ENCODE data around the gene DVL1. TPM values are rescaled to one million over a fixed set of nuclear protein-coding genes. Genes with fewer than 3 reads are reported as not detected.

The DVL1 gene
- total and polyA plus RNA-seq, 10 of the 15 experiments (the other 5 are each of a cell fraction or from before 2014, with no cell fraction given), result 0.10 to 31.1 (median 4.6) TPM

DNA sequence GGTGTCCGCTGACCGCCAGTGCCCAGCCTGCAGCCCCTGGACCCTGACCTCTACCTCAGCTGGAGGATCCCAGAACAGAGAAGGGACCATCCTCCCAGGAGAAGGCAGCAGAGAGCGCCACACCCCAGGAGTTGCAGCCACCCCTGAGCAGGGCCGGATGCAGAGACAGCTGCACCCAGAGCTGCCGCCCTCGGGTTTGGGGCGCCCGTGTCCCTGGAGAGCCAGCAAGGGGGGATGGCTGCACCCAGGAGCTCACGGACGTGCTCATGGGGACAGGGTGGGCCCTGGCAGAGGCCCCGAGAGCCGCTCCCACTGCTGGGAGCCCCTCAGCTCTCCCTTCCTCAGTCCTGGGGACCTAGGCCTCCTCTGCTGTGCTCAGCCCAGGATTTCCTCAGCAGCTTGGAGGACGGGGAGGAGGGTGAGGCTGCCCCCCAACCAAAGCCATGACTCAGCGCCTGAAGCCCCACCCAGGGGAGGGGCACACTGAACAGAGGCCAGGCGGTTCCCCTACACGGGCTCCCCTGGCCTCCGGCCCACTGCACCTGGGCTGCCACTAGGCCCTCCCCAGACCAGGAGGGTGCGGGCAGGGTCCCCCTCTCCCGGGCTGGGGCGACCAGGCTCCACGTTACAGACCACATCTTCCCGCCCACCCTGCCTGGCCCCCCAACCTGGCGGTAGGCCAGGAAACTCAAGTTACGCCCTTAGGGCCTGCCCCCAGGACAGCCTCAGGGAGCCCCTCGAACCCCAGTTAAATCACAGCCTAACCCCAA, 43.7 kb downstream of the DVL1 start (continued):
- TF ChIP-seq, protein P1, sequence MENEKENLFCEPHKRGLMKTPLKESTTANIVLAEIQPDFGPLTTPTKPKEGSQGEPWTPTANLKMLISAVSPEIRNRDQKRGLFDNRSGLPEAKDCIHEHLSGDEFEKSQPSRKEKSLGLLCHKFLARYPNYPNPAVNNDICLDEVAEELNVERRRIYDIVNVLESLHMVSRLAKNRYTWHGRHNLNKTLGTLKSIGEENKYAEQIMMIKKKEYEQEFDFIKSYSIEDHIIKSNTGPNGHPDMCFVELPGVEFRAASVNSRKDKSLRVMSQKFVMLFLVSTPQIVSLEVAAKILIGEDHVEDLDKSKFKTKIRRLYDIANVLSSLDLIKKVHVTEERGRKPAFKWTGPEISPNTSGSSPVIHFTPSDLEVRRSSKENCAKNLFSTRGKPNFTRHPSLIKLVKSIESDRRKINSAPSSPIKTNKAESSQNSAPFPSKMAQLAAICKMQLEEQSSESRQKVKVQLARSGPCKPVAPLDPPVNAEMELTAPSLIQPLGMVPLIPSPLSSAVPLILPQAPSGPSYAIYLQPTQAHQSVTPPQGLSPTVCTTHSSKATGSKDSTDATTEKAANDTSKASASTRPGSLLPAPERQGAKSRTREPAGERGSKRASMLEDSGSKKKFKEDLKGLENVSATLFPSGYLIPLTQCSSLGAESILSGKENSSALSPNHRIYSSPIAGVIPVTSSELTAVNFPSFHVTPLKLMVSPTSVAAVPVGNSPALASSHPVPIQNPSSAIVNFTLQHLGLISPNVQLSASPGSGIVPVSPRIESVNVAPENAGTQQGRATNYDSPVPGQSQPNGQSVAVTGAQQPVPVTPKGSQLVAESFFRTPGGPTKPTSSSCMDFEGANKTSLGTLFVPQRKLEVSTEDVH (IDR thresholded peaks at IDR 0.05; ENCODE audit: low read depth, partially characterized antibody), result no peak
- no peak for TF ChIP-seq CBFB (IDR thresholded peaks at IDR 0.05; ENCODE audit: low read depth)
- TF ChIP-seq DPF2 (IDR thresholded peaks at IDR 0.05), result peak; percentile 47
- TF ChIP-seq, protein P2, sequence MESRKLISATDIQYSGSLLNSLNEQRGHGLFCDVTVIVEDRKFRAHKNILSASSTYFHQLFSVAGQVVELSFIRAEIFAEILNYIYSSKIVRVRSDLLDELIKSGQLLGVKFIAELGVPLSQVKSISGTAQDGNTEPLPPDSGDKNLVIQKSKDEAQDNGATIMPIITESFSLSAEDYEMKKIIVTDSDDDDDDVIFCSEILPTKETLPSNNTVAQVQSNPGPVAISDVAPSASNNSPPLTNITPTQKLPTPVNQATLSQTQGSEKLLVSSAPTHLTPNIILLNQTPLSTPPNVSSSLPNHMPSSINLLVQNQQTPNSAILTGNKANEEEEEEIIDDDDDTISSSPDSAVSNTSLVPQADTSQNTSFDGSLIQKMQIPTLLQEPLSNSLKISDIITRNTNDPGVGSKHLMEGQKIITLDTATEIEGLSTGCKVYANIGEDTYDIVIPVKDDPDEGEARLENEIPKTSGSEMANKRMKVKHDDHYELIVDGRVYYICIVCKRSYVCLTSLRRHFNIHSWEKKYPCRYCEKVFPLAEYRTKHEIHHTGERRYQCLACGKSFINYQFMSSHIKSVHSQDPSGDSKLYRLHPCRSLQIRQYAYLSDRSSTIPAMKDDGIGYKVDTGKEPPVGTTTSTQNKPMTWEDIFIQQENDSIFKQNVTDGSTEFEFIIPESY (IDR thresholded peaks at IDR 0.05), result no peak
- no peak for TF ChIP-seq SKIL (IDR thresholded peaks at IDR 0.05; ENCODE audit: low read depth, poor library complexity, severe bottlenecking)
- TF ChIP-seq STAT1 (conservative IDR thresholded peaks at IDR 0.05), result no peak
- TF ChIP-seq ETV6 (conservative IDR thresholded peaks at IDR 0.05 in 1 of 2, IDR thresholded peaks at IDR 0.05 in 1 of 2; ENCODE audit: borderline replicate concordance in 1 of 2, low read depth in 1 of 2), result no peak
- TF ChIP-seq SP1 (IDR thresholded peaks at IDR 0.05; ENCODE audit: low read depth, low read length), result no peak
- peak; percentile 30 for TF ChIP-seq RAD21 (IDR thresholded peaks at IDR 0.05; ENCODE audit: insufficient read depth, low read depth, low read length)
- TF ChIP-seq, protein P3, sequence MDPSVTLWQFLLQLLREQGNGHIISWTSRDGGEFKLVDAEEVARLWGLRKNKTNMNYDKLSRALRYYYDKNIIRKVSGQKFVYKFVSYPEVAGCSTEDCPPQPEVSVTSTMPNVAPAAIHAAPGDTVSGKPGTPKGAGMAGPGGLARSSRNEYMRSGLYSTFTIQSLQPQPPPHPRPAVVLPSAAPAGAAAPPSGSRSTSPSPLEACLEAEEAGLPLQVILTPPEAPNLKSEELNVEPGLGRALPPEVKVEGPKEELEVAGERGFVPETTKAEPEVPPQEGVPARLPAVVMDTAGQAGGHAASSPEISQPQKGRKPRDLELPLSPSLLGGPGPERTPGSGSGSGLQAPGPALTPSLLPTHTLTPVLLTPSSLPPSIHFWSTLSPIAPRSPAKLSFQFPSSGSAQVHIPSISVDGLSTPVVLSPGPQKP (IDR thresholded peaks at IDR 0.05; ENCODE audit: low read depth, low read length), result no peak
- TF ChIP-seq HDAC6 (IDR thresholded peaks at IDR 0.05; ENCODE audit: unreplicated experiment), result no peak
- TF ChIP-seq BRCA1 (IDR thresholded peaks at IDR 0.05; ENCODE audit: low read depth, low read length), result no peak
- TF ChIP-seq CBX5 (IDR thresholded peaks at IDR 0.05; ENCODE audit: low read depth), result no peak
- TF ChIP-seq FOXK2 (IDR thresholded peaks at IDR 0.05), result no peak
- TF ChIP-seq SMAD1 (IDR thresholded peaks at IDR 0.05; ENCODE audit: low read depth, partially characterized antibody), result no peak
- TF ChIP-seq SMC3 (IDR thresholded peaks at IDR 0.05; ENCODE audit: borderline replicate concordance, low read length), result no peak; the same call in 1 of the 2 replicates
- TF ChIP-seq, protein P4, sequence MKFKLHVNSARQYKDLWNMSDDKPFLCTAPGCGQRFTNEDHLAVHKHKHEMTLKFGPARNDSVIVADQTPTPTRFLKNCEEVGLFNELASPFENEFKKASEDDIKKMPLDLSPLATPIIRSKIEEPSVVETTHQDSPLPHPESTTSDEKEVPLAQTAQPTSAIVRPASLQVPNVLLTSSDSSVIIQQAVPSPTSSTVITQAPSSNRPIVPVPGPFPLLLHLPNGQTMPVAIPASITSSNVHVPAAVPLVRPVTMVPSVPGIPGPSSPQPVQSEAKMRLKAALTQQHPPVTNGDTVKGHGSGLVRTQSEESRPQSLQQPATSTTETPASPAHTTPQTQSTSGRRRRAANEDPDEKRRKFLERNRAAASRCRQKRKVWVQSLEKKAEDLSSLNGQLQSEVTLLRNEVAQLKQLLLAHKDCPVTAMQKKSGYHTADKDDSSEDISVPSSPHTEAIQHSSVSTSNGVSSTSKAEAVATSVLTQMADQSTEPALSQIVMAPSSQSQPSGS (IDR thresholded peaks at IDR 0.05; ENCODE audit: low read length), result no peak
- TF ChIP-seq HDGF (IDR thresholded peaks at IDR 0.05), result no peak; the same call in 1 of the 2 replicates
